Upper lobe of left lung (tissue), 6 donors: ENCODE results near the gene FLOT1. TPM values are rescaled to one million over a fixed set of nuclear protein-coding genes. Genes with fewer than 3 reads are reported as not detected.
"Not testable (repeated sequence)": the region's sequence is repeated elsewhere in the genome, so short reads cannot be mapped to it uniquely, and the experiment has no call there.

Experiments used
- ATAC-seq, 2 donors: fragments of 200-7000 bp; cut with Tn5 transposase; one replicate each; pipeline ENCODE4 v1.9.1; 2022; ENCODE audit warnings: mild to moderate bottlenecking in 2 of 2, moderate library complexity in 2 of 2; ENCODE audit not compliant: low FRiP score in 2 of 2
- DNase-seq, 2 donors: peaks; one replicate each; pipeline ENCODE4 v3.0.0-alpha.2; 2019 to 2020
- H3K27ac ChIP-seq, 4 donors: fragments of 200-600 bp; sonication (generic); one replicate each; pipeline ENCODE4 v1.5.1; 2016 to 2019
- H3K27me3 ChIP-seq, 4 donors: fragments of 200-600 bp; sonication (generic); one replicate each; pipeline ENCODE4 v1.5.1; 2017 to 2019
- H3K36me3 ChIP-seq, 4 donors: fragments of 200-600 bp; sonication (generic); one replicate each; pipeline ENCODE4 v1.5.1; 2016 to 2019
- H3K4me1 ChIP-seq, 4 donors: fragments of 200-600 bp; sonication (generic); one replicate each; pipeline ENCODE4 v1.5.1; 2018 to 2019
- H3K4me3 ChIP-seq, 4 donors: fragments of 200-600 bp; sonication (generic); one replicate each; pipeline ENCODE4 v1.5.1; 2017 to 2019; ENCODE audit warnings: mild to moderate bottlenecking in 2 of 4, moderate library complexity in 1 of 4
- H3K9me3 ChIP-seq, 4 donors: fragments of 200-600 bp; sonication (generic); one replicate each; pipeline ENCODE4 v1.5.1; 2018 to 2019
- EP300 ChIP-seq, 4 donors: sonication (generic); formaldehyde crosslinking; IDR thresholded peaks; one replicate each; pipeline ENCODE4 v1.5.1; 2017; ENCODE audit warnings: antibody characterized with exemption in 4 of 4, control low read depth in 2 of 4
- POLR2A ChIP-seq, 4 donors: fragments of 450-650 bp; IDR thresholded peaks; one replicate each; pipeline ENCODE4 v1.5.1; 2016 to 2017; ENCODE audit warnings: antibody characterized with exemption in 4 of 4, mild to moderate bottlenecking in 2 of 4
- POLR2AphosphoS5 ChIP-seq, 2 donors: sonication (generic); formaldehyde crosslinking; IDR thresholded peaks; one replicate each; pipeline ENCODE4 v1.5.1; 2017; ENCODE audit warnings: antibody characterized with exemption in 2 of 2
- WGBS, 2 donors: methylation state at CpG; one replicate each; pipeline ENCODE4 v1.1.5; 2017 to 2018; 5-methylcytosine and 5-hydroxymethylcytosine counted together
- total RNA-seq, 6 donors: library from RNA; depleted of rRNA in 4 of 6; stranded (reverse); fragments of >200 nt in 4 of 6; gene quantifications; one replicate each; pipeline versions ENCODE4 v1.1.0 to v1.2.1, GENCODE V29; 2016 to 2021
- TF ChIP-seq, protein P1 (sequence below), 6 experiments: fragments of 450-650 bp in 4 of 6; fragments of 200-600 bp in 2 of 6; sonication (generic) in 2 of 6; IDR thresholded peaks; one replicate each; pipeline ENCODE4 v1.5.1; 2016 to 2019; ENCODE audit warnings: antibody characterized with exemption in 6 of 6
- donor health status: DM: no; HTN: no; CAD: no; lungs with moderate emphysema.
- donor health status: DM: no; HTN: yes; CAD: no; lungs with severe emphysema.

FLOT1 gene
- total RNA-seq, 6 donors from 2014 or later, result 133 to 212 (median 143) TPM

DNA sequence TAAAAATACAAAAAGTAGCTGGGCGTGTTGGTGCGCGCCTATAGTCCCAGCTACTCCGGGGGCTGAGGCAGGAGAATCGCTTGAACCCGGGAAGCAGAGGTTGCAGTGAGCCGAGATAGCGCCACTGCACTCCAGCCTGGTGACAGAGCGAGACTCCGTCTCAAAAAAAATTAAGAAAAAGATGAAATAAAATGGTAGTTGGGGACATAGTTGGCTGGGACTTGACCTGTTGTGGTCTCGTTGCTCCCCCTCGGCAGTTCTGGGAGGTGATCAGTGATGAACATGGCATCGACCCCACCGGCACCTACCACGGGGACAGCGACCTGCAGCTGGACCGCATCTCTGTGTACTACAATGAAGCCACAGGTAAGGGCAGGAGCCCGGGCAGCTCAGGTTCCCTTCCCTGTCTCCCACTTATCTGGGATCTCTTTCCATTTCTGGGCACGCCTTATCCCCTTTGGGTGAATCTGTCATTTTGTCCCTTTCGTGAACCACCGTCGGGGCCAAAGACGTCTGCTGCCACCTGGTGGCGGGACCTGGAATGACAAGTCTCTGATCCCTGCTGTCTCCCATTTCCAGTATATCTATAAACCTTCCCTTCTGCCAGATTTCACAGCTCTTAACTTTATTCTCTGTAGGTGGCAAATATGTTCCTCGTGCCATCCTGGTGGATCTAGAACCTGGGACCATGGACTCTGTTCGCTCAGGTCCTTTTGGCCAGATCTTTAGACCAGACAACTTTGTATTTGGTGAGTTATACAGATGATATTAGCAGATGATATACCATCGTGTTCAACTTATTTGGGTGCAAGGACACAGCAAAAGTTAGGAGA lies 20.0 kb downstream of the FLOT1 start:
- WGBS, 2 donors, result 15 to 20% methylated on average over 21 to 27 of the region's 27 CpGs
- TF ChIP-seq EP300 (IDR thresholded peaks at IDR 0.05) (no peak), POLR2AphosphoS5 (IDR thresholded peaks at IDR 0.05) (peak in 1 of 2 donors; percentile 67), POLR2A (IDR thresholded peaks at IDR 0.05) (no peak)
- TF ChIP-seq, protein P1, sequence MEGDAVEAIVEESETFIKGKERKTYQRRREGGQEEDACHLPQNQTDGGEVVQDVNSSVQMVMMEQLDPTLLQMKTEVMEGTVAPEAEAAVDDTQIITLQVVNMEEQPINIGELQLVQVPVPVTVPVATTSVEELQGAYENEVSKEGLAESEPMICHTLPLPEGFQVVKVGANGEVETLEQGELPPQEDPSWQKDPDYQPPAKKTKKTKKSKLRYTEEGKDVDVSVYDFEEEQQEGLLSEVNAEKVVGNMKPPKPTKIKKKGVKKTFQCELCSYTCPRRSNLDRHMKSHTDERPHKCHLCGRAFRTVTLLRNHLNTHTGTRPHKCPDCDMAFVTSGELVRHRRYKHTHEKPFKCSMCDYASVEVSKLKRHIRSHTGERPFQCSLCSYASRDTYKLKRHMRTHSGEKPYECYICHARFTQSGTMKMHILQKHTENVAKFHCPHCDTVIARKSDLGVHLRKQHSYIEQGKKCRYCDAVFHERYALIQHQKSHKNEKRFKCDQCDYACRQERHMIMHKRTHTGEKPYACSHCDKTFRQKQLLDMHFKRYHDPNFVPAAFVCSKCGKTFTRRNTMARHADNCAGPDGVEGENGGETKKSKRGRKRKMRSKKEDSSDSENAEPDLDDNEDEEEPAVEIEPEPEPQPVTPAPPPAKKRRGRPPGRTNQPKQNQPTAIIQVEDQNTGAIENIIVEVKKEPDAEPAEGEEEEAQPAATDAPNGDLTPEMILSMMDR (IDR thresholded peaks at IDR 0.05), result peak; percentile 93 to 97 (median 94)
- Histone ChIP-seq H3K4me3 (peak overlapping the region in 3 of 4 donors; percentile 64 to 87 (median 77)), H3K36me3 (peaks cover 24 to 54% (median 39%) of the 10 kb centered on the region in 4 donors), H3K27me3 (no peaks in the 10 kb centered on the region), H3K9me3 (no peaks in the 10 kb centered on the region), H3K4me1 (peaks cover 32 to 62% (median 51%) of the 10 kb centered on the region in 4 donors), H3K27ac (peak overlapping the region; percentile 91 to 95 (median 92))
- ATAC-seq, result peak; percentile 57 to 72
- peak in 1 of 2 donors; percentile 82 for DNase-seq

DNA sequence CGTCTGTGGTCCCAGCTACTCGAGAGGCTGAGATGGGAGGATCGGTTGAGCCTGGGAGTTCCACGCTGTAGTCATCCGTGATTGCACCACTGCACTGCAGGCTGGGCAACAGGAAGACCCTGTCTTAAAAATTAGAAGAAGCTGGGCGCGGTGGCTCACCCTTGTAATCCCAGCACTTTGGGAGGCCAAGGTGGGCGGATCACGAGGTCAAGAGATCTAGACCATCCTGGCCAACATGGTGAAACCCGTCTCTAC lies 20.5 kb downstream of the FLOT1 start:
- H3K36me3 ChIP-seq, result peaks cover 24 to 49% (median 34%) of the 10 kb centered on the region in 4 donors
- peak overlapping the region; percentile 64 to 87 (median 72) for H3K4me3 ChIP-seq
- DNase-seq, result peak in 1 of 2 donors; percentile 40
- H3K4me1 ChIP-seq, result peaks cover 32 to 62% (median 51%) of the 10 kb centered on the region in 4 donors
- not testable (repeated sequence) for ATAC-seq, H3K27me3 ChIP-seq, H3K9me3 ChIP-seq
- peak overlapping the region; percentile 91 to 95 (median 92) for H3K27ac ChIP-seq
- 9 to 12% methylated on average over 10 of the region's 10 CpGs for WGBS, 2 donors

DNA sequence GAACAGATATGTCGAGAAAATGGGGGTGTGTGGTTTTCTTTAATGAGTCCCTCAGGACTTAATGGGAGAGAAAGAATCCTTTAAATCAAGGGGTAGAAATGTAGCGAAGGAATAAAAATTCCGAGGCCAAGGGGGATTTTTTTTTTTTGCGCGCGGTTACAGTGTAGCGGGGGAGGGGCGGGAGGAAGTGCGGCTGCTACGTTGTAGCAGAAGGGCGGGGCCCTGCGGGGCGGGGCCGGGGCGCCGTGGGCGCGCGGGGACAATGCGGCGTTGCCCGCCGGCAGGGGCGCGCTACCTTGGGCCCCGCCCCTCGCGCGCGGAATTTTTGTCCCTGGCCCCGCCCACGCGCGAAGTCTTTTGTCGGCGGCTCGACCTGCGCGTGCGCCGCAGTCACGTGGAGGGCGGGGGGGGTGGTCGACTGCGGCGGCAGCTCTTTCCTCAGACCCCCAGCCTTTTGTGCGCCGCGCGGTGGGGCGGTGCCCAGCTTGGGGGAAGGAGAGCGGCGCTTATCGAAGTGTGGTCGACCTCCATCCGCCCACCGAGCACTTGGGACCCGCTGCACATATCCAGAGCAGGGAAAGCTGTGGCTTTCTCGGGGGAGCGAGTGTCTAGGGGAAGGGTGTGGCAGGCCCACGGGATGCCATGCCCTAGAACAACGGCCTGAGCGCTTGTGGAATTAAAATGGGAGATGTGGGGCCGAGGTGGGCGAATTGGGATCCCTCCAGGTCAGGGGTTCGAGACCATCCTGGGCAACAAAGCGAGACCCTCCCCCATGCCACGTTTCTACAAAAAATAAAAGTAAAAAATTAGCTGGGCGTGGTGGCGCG lies 21.1 kb downstream of the FLOT1 start:
- Histone ChIP-seq H3K27me3 (no peaks in the 10 kb centered on the region), H3K9me3 (no peaks in the 10 kb centered on the region), H3K36me3 (peaks cover 24 to 43% (median 32%) of the 10 kb centered on the region in 4 donors), H3K27ac (peak overlapping the region; percentile 91 to 95 (median 92)), H3K4me1 (peaks cover 36 to 67% (median 55%) of the 10 kb centered on the region in 4 donors), H3K4me3 (peak overlapping the region; percentile 64 to 87 (median 76))
- TF ChIP-seq EP300 (IDR thresholded peaks at IDR 0.05), result no peak
- peak; percentile 46 to 55 for TF ChIP-seq POLR2AphosphoS5 (IDR thresholded peaks at IDR 0.05)
- TF ChIP-seq, protein P1 (IDR thresholded peaks at IDR 0.05), result peak; percentile 22 to 79 (median 72)
- TF ChIP-seq POLR2A (IDR thresholded peaks at IDR 0.05), result peak in 2 of 4 donors; percentile 29 to 69
- DNase-seq (peak; percentile 91 to 99), ATAC-seq (peak; percentile 86)
- WGBS, 2 donors, result 2 to 4% methylated on average over 27 to 65 of the region's 71 CpGs

DNA sequence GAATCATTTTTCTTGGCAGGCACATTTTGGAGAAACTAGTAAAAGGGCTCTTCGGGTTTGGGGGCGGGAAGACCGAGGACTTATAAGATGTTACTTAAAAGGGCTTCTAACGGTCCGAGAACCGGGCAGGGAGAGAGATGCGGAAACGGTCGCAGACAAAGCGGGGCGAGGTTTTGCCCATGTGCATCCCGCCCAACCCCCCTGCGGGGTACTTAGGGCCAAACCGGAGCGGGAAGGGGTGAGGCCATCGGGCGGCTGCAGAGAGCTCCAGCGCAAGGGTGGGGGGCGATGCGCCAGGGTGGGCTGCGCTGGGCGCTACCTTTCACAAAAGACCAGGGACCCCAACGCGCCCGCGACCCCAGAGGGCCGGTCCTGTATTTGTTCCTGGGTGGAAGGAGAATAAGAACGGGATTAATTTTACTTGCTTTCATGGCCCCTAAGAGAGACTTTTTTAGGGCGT lies 21.7 kb downstream of the FLOT1 start:
- WGBS, 2 donors, result 0 to 1% methylated on average over 25 to 27 of the region's 29 CpGs
- peak; percentile 87 to 91 for DNase-seq

DNA sequence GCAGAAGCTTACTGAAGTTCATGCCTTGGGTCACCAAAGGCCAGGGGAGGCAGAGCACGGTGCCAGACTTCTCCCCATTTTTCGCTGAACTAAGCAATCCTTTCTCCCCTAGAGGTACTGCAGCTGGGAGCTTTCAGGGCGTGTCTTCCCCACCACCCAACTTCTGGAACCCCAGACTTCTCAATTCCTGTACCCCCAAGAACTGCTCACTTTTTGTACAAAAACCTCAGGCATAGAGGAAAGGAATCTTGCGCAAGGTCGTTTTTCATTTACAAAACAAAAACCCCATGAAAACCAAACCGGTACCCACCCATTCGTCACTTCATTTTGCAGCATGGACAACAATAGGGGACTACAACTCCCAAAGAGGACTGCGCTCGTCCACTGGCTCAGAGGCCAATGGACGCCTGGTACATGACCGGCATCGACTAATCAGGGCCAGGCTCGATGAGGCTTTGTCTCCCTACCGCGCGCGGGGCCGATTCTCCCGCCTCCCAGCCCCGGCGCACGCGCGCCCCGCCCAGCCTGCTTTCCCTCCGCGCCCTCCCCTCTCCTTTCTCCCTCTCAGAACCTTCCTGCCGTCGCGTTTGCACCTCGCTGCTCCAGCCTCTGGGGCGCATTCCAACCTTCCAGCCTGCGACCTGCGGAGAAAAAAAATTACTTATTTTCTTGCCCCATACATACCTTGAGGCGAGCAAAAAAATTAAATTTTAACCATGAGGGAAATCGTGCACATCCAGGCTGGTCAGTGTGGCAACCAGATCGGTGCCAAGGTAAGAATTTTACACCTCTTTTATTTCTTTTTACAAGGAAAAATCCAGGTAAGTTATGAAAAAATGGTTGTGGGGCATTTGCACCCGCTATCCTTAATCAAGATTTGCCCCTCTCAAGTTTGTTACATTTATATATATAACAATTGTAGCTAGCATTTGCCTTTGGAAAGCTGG lies 22.4 kb downstream of the FLOT1 start, which contains the start of gene TUBB:
TUBB (plus strand) TSS at position 562 of the 947 bp plus-strand sequence; CDS start at position 717, 155 bp downstream.
- TF ChIP-seq POLR2AphosphoS5 (IDR thresholded peaks at IDR 0.05) (peak; percentile 94 to 97), POLR2A (IDR thresholded peaks at IDR 0.05) (peak in 3 of 4 donors; percentile 74 to 93 (median 77)), EP300 (IDR thresholded peaks at IDR 0.05) (peak in 1 of 4 donors; percentile 43)
- TF ChIP-seq, protein P1 (IDR thresholded peaks at IDR 0.05), result peak in 4 of 6 experiments; percentile 21 to 39 (median 25)
- WGBS, 2 donors, result 0 to 1% methylated on average over 38 of the region's 38 CpGs

More for the DNA sequence above, 21.7 kb downstream of the FLOT1 start:
- Histone ChIP-seq H3K27me3 (no peaks in the 10 kb centered on the region), H3K4me1 (peaks cover 41 to 68% (median 60%) of the 10 kb centered on the region in 4 donors), H3K9me3 (no peaks in the 10 kb centered on the region), H3K27ac (peak overlapping the region; percentile 91 to 95 (median 92)), H3K36me3 (peaks cover 24 to 37% (median 29%) of the 10 kb centered on the region in 4 donors), H3K4me3 (peak overlapping the region; percentile 64 to 87 (median 76))
- peak; percentile 24 to 31 for ATAC-seq
- TF ChIP-seq POLR2AphosphoS5 (IDR thresholded peaks at IDR 0.05), result peak in 1 of 2 donors; percentile 26
- TF ChIP-seq EP300 (IDR thresholded peaks at IDR 0.05), result no peak

More for the DNA sequence above, 22.4 kb downstream of the FLOT1 start, which contains the start of gene TUBB:
- H3K9me3 ChIP-seq, result no peaks in the 10 kb centered on the region
- ATAC-seq (peak; percentile 85 to 93), DNase-seq (peak; percentile 99)
- no peaks in the 10 kb centered on the region for H3K27me3 ChIP-seq
- peak within 1 kb of the TSS; percentile 91 to 95 (median 92) for H3K27ac ChIP-seq
- H3K4me1 ChIP-seq, result peaks cover 41 to 61% (median 60%) of the 10 kb centered on the region in 4 donors
- peaks cover 20 to 30% (median 25%) of the 10 kb centered on the region in 4 donors for H3K36me3 ChIP-seq
- peak within 1 kb of the TSS; percentile 64 to 87 (median 76) for H3K4me3 ChIP-seq
